Lung (tissue), 12 donors: ENCODE measurements around the gene LDLRAD4. TPM values are rescaled to one million over a fixed set of nuclear protein-coding genes. Genes with fewer than 3 reads are reported as not detected.

Source experiments
- ATAC-seq: fragments of 200-7000 bp; cut with Tn5 transposase; one replicate; pipeline ENCODE4 v1.9.1; 2020; ENCODE audit warnings: moderate number of reproducible peaks; ENCODE audit not compliant: insufficient read depth, low FRiP score
- DNase-seq, 3 donors: peaks; one replicate each; pipeline ENCODE4 v3.0.0-alpha.2; 2013 to 2017
- H3K27ac ChIP-seq, 2 donors: one replicate each; pipeline ENCODE4 v1.5.1; 2013; ENCODE audit warnings: mild to moderate bottlenecking in 2 of 2, moderate library complexity in 2 of 2, control low read depth in 1 of 2, inconsistent platforms in 1 of 2, low read depth in 1 of 2, low read length in 1 of 2
- H3K27me3 ChIP-seq, 3 donors: one replicate each; pipeline ENCODE4 v1.5.1; 2013; ENCODE audit warnings: low read length in 2 of 3; ENCODE audit not compliant: control insufficient read depth in 3 of 3, insufficient read depth in 3 of 3
- H3K36me3 ChIP-seq, 4 donors: one replicate each; pipeline ENCODE4 v1.5.1; 2013; ENCODE audit warnings: low read length in 4 of 4, mild to moderate bottlenecking in 1 of 4, moderate library complexity in 1 of 4; ENCODE audit not compliant: control insufficient read depth in 4 of 4, insufficient read depth in 4 of 4
- H3K4me1 ChIP-seq, 5 donors: one replicate each; pipeline ENCODE4 v1.5.1; 2013; ENCODE audit warnings: low read length in 5 of 5, mild to moderate bottlenecking in 2 of 5, moderate library complexity in 1 of 5; ENCODE audit not compliant: control insufficient read depth in 5 of 5, insufficient read depth in 5 of 5
- H3K4me3 ChIP-seq: one replicate; pipeline ENCODE4 v1.5.1; 2013; ENCODE audit warnings: mild to moderate bottlenecking, control low read depth, moderate library complexity
- H3K9ac ChIP-seq, 2 donors: one replicate each; pipeline ENCODE4 v1.5.1; 2013; ENCODE audit warnings: low read length in 2 of 2, control low read depth in 1 of 2; ENCODE audit not compliant: insufficient read depth in 1 of 2
- H3K9me3 ChIP-seq, 4 donors: one replicate each; pipeline ENCODE4 v1.5.1; 2013; ENCODE audit warnings: low read length in 3 of 4, mild to moderate bottlenecking in 1 of 4, moderate library complexity in 1 of 4; ENCODE audit not compliant: control insufficient read depth in 4 of 4, insufficient read depth in 3 of 4
- WGBS, 2 donors: extraction: QIAGEN DNeasy Blood & Tissue Kit; methylation state at CpG; one replicate each; pipeline ENCODE4 v1.1.7; 2013; 5-methylcytosine and 5-hydroxymethylcytosine counted together
- polyA plus RNA-seq, 2 donors: library from polyadenylated mRNA; stranded (reverse); fragments of 200-250 nt; gene quantifications; one replicate each; pipeline ENCODE4 v1.2.1, GENCODE V29; 2013
- total RNA-seq, 2 donors: library from RNA; depleted of rRNA in 1 of 2; stranded (reverse); fragments of >200 nt in 1 of 2; gene quantifications; one replicate each; pipeline ENCODE4 v1.2.1, GENCODE V29; 2014 to 2021
- TF ChIP-seq, protein P1 (sequence below): IDR thresholded peaks from 2 replicates; pipeline ENCODE4 v1.5.1; 2012; ENCODE audit warnings: mild to moderate bottlenecking; ENCODE audit errors: control extremely low read depth, extremely low read depth
- donor health status: control.
- donor health status: control.
- donor health status: Bipolar disorder and iron deficiency.
- donor health status: healthy.
- donor health status: DM: yes; HTN: yes; CAD: no.

LDLRAD4 gene
- total and polyA plus RNA-seq, 4 donors, result 3.2 to 62.4 (median 19.9) TPM

DNA sequence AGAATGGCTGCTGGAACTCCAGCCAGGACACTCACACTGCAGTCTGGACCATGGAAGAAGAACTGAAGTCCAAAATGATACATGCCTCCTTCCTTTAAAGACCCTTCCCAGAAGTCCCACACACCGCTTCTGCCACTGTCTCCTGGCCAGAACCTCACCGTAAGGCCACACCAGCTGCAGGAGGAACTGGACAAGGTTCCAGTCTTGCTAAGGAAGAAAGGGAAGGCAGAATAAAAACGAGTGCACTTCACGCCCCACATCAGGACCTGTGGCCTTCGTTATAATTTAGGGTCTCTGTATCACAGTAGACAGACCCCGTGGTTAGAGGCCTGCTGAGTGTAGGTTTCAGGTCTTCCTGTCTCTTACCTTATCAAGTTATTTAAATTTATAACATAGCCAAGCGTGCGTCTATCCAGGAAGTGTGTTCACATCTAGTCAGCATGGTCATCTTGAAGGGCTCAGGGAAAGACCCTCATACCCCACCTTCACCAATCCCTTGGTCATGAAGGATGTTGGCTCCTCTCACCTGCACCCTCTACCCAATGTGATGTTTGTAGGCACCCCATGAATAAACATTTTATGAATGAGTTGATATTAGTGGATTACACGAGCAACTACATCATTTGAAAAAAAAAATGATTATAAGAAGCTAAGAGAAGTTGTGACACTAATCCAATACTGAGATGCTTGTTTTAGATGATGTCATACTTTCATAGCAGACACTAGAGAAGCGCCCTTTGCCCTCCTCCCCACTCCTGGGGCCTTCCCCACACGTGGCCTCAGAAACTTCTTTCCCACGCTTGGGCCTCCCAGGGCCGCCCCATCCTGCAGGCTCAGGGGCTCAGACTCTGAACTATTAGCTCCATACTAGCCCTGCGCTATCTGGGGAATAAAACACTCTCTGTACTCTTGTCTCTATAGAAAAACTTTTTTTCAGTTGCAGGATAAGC is 350.2 kb downstream of the LDLRAD4 start:
- Histone ChIP-seq H3K36me3 (no peaks in the 10 kb centered on the region), H3K9ac (no peak overlapping the region), H3K4me1 (peaks cover 0 to 25% (median 8%) of the 10 kb centered on the region in 5 donors), H3K27ac (peak overlapping the region in 1 of 2 donors; percentile 13), H3K9me3 (no peaks in the 10 kb centered on the region), H3K27me3 (no peaks in the 10 kb centered on the region), H3K4me3 (no peak overlapping the region)
- WGBS, 2 donors, result 78 to 79% methylated on average over 14 of the region's 14 CpGs
- no peak for DNase-seq
- TF ChIP-seq, protein P1, sequence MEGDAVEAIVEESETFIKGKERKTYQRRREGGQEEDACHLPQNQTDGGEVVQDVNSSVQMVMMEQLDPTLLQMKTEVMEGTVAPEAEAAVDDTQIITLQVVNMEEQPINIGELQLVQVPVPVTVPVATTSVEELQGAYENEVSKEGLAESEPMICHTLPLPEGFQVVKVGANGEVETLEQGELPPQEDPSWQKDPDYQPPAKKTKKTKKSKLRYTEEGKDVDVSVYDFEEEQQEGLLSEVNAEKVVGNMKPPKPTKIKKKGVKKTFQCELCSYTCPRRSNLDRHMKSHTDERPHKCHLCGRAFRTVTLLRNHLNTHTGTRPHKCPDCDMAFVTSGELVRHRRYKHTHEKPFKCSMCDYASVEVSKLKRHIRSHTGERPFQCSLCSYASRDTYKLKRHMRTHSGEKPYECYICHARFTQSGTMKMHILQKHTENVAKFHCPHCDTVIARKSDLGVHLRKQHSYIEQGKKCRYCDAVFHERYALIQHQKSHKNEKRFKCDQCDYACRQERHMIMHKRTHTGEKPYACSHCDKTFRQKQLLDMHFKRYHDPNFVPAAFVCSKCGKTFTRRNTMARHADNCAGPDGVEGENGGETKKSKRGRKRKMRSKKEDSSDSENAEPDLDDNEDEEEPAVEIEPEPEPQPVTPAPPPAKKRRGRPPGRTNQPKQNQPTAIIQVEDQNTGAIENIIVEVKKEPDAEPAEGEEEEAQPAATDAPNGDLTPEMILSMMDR, result no peak
- no peak for ATAC-seq

DNA sequence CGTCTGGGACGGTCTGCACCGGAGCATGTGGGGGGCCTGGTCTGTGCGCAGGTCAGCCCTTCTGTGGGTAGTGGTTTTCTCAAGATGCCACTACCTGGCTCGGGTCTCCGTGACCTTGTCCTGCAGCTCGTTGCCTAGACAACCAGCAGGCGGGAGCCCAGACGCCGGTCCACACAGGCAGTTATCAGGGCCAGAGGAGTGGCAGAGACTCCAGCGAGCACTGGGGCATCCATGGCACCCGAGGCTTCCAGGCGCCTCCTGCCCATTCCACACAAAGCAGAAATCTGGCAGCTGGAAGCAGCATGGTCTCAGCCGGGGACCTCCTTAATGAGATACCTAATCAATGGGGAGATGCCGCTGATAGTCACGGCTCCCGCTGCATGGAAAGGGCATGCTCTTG is 351.7 kb downstream of the LDLRAD4 start:
- WGBS, 2 donors, result 75 to 87% methylated on average over 17 of the region's 17 CpGs
- ATAC-seq (no peak), DNase-seq (no peak)
- Histone ChIP-seq H3K27ac (no peak overlapping the region), H3K4me1 (peaks cover 0 to 16% (median 6%) of the 10 kb centered on the region in 5 donors), H3K9ac (no peak overlapping the region), H3K36me3 (no peaks in the 10 kb centered on the region), H3K27me3 (no peaks in the 10 kb centered on the region), H3K9me3 (no peaks in the 10 kb centered on the region), H3K4me3 (no peak overlapping the region)
- TF ChIP-seq, protein P1, result no peak

DNA sequence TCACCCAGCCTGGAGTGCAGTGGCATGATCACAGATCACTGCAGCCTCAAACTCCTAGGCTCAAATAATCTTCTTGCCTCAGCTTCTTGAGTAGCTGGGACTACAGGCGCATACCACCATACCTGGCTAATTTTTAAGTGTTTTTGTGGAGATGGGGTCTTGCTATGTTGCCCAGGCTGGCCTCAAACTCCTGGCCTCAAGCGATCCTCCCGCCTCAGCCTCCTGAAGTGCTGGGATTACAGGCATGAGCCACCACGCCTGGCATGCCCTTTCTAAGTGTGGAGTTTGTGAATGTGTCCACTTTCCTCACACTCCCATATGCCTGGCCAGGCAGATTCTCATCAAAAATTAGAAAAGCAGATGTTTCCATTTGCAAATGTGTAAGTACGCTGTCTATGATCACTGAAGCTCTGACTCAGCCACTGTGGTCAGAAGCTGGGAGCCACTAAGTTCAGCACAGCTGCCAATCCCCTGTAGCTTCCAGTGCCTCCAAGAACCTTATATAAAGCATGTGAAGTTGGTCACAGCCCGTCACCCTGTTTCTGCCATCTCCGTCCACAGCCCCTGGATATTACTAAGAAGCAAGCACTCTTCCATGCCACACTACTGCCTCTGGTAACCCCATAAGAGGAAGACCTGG is 352.4 kb downstream of the LDLRAD4 start:
- H3K27ac ChIP-seq, result no peak overlapping the region
- TF ChIP-seq, protein P1, result no peak
- H3K9me3 ChIP-seq, result no peaks in the 10 kb centered on the region
- H3K36me3 ChIP-seq, result no peaks in the 10 kb centered on the region
- no peaks in the 10 kb centered on the region for H3K27me3 ChIP-seq
- H3K9ac ChIP-seq, result no peak overlapping the region
- 90 to 92% methylated on average over 7 of the region's 7 CpGs for WGBS, 2 donors
- ATAC-seq (no peak), DNase-seq (no peak)
- H3K4me3 ChIP-seq, result no peak overlapping the region
- H3K4me1 ChIP-seq, result peaks cover 0 to 11% (median 6%) of the 10 kb centered on the region in 5 donors
